ENCODE data around the gene DNAJC3. TPM values are rescaled to one million over a fixed set of nuclear protein-coding genes. Genes with fewer than 3 reads are reported as not detected.

Gene DNAJC3
- total and polyA plus RNA-seq, 2 of the 13 experiments (the other 11 are each of a cell fraction or from before 2014, with no cell fraction given) = 10.4 to 48.2 TPM

GRCh38 chr13:95724252-95724651, 47.3 kb downstream of the DNAJC3 start:
- Histone ChIP-seq H3K79me2 (ENCODE audit: insufficient read depth, low read length) (no peaks in the 10 kb centered on the region), H3K27me3 (ENCODE audit: control insufficient read depth in 1 of 2, insufficient read depth in 2 of 2, low read length in 2 of 2) (no peaks in the 10 kb centered on the region; a peak in 1 of 5 replicates), H4K20me1 (ENCODE audit: insufficient read depth, low read length) (no peaks in the 10 kb centered on the region), H3K9me3 (ENCODE audit: low read length) (no peaks in the 10 kb centered on the region), H3K9ac (ENCODE audit: insufficient read depth, low read depth, low read length) (no peak overlapping the region), H3K36me3 (replicated peaks in 1 of 2; ENCODE audit: control insufficient read depth in 1 of 2, insufficient read depth in 2 of 2, low read length in 2 of 2) (peaks cover 0 to 22% of the 10 kb centered on the region in 2 experiments; a peak in 4 of 5 replicates), H3K4me3 (replicated peaks in 1 of 3; ENCODE audit: insufficient read depth in 1 of 3, low read depth in 2 of 3, low read length in 3 of 3) (no peak overlapping the region), H3K4me1 (ENCODE audit: insufficient read depth, low read length) (no peaks in the 10 kb centered on the region), H3K27ac (ENCODE audit: extremely low read length, insufficient read depth, low read length) (no peak overlapping the region), H2AFZ (ENCODE audit: low read length) (no peak overlapping the region), H3K4me2 (ENCODE audit: low read depth, low read length) (no peak overlapping the region)
- ATAC-seq = no peak
- DNase-seq (ENCODE audit: low spot score) = no peak
- ChIA-PET POLR2A (no interaction called here), CTCF (ENCODE audit: low intra/inter-chr PET ratio, low total read pairs) (no interaction called here)
- TF ChIP-seq PHF21A (CRISPR knock-in tag; IDR thresholded peaks at IDR 0.05) (no peak), ZNF446 (CRISPR knock-in tag; IDR thresholded peaks at IDR 0.05) (no peak), POLR2AphosphoS5 (IDR thresholded peaks at IDR 0.05; ENCODE audit: low read depth, low read length) (no peak), ZNF878 (CRISPR knock-in tag; IDR thresholded peaks at IDR 0.05) (no peak), YEATS2 (CRISPR knock-in tag; IDR thresholded peaks at IDR 0.05; ENCODE audit: borderline replicate concordance) (no peak), DMAP1 (CRISPR knock-in tag; IDR thresholded peaks at IDR 0.05) (no peak), ZNF30 (CRISPR knock-in tag; IDR thresholded peaks at IDR 0.05) (no peak), KLF6 (CRISPR knock-in tag; IDR thresholded peaks at IDR 0.05) (no peak), ZNF572 (CRISPR knock-in tag; IDR thresholded peaks at IDR 0.05) (no peak), ZNF614 (CRISPR knock-in tag; IDR thresholded peaks at IDR 0.05; ENCODE audit: borderline replicate concordance) (no peak), SALL2 (CRISPR knock-in tag; IDR thresholded peaks at IDR 0.05) (no peak), ZZZ3 (CRISPR knock-in tag; IDR thresholded peaks at IDR 0.05; ENCODE audit: borderline replicate concordance) (no peak), ZNF253 (CRISPR knock-in tag; IDR thresholded peaks at IDR 0.05; ENCODE audit: borderline replicate concordance) (no peak), MATR3 (CRISPR knock-in tag; IDR thresholded peaks at IDR 0.05) (no peak), MEF2D (CRISPR knock-in tag; IDR thresholded peaks at IDR 0.05) (no peak), FOXA1 (IDR thresholded peaks at IDR 0.05) (no peak), FOXA1 (CRISPR knock-in tag; IDR thresholded peaks at IDR 0.05) (no peak)
- TF ChIP-seq, protein P1, sequence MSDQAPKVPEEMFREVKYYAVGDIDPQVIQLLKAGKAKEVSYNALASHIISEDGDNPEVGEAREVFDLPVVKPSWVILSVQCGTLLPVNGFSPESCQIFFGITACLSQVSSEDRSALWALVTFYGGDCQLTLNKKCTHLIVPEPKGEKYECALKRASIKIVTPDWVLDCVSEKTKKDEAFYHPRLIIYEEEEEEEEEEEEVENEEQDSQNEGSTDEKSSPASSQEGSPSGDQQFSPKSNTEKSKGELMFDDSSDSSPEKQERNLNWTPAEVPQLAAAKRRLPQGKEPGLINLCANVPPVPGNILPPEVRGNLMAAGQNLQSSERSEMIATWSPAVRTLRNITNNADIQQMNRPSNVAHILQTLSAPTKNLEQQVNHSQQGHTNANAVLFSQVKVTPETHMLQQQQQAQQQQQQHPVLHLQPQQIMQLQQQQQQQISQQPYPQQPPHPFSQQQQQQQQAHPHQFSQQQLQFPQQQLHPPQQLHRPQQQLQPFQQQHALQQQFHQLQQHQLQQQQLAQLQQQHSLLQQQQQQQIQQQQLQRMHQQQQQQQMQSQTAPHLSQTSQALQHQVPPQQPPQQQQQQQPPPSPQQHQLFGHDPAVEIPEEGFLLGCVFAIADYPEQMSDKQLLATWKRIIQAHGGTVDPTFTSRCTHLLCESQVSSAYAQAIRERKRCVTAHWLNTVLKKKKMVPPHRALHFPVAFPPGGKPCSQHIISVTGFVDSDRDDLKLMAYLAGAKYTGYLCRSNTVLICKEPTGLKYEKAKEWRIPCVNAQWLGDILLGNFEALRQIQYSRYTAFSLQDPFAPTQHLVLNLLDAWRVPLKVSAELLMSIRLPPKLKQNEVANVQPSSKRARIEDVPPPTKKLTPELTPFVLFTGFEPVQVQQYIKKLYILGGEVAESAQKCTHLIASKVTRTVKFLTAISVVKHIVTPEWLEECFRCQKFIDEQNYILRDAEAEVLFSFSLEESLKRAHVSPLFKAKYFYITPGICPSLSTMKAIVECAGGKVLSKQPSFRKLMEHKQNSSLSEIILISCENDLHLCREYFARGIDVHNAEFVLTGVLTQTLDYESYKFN (CRISPR knock-in tag; conservative IDR thresholded peaks at IDR 0.05) = no peak
- TF ChIP-seq, protein P2, sequence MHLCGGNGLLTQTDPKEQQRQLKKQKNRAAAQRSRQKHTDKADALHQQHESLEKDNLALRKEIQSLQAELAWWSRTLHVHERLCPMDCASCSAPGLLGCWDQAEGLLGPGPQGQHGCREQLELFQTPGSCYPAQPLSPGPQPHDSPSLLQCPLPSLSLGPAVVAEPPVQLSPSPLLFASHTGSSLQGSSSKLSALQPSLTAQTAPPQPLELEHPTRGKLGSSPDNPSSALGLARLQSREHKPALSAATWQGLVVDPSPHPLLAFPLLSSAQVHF (CRISPR knock-in tag; IDR thresholded peaks at IDR 0.05) = no peak
- TF ChIP-seq, protein P3, sequence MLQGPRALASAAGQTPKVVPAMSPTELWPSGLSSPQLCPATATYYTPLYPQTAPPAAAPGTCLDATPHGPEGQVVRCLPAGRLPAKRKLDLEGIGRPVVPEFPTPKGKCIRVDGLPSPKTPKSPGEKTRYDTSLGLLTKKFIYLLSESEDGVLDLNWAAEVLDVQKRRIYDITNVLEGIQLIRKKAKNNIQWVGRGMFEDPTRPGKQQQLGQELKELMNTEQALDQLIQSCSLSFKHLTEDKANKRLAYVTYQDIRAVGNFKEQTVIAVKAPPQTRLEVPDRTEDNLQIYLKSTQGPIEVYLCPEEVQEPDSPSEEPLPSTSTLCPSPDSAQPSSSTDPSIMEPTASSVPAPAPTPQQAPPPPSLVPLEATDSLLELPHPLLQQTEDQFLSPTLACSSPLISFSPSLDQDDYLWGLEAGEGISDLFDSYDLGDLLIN (CRISPR knock-in tag; IDR thresholded peaks at IDR 0.05; ENCODE audit: borderline replicate concordance) = no peak
- intact Hi-C loops (cut with micrococcal nuclease; ENCODE audit: unreplicated experiment) = no loop called here
- FAIRE-seq = no peak
- BruUV-seq (replicated peaks) = no TSS peak
- in situ Hi-C loops (cut with HindIII; ENCODE audit: extremely low pct_ligation_motif_present, low pct_unique_long_range_greater_than_20kb) = no loop called here
- 97% methylated on average over 3 of the region's 3 CpGs for WGBS (ENCODE audit: low lambda C conversion rate)
